Activated gamma-delta T cell (primary cell): ENCODE data around the gene PRR15L.
"Not testable (repeated sequence)": the region's sequence is repeated elsewhere in the genome, so short reads cannot be mapped to it uniquely, and the experiment has no call there.

Experiments used
- DNase-seq: peaks from one replicate; lab custom pipeline; 2025; lab: John Stamatoyannopoulos, UW

The PRR15L gene

DNA sequence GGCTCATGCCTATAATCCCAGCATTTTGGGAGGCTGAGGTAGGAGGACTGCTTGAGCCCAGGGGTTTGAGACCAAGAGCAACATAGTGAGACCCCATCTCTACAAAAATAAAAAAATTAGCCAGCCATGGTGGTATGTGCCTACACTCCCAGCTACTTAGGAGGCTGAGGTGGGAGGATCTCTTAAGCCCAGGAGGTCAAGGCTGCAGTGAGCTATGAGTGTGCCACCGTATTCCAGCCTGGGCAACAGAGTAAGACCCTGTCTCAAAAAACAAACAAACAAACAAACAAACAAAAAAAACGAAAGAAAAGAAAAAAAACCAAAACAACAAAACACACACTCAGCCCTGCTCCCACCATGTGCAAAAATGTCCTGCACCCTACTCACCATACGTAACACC is 22.2 kb downstream of the PRR15L start:
- DNase-seq = not testable (repeated sequence)

DNA sequence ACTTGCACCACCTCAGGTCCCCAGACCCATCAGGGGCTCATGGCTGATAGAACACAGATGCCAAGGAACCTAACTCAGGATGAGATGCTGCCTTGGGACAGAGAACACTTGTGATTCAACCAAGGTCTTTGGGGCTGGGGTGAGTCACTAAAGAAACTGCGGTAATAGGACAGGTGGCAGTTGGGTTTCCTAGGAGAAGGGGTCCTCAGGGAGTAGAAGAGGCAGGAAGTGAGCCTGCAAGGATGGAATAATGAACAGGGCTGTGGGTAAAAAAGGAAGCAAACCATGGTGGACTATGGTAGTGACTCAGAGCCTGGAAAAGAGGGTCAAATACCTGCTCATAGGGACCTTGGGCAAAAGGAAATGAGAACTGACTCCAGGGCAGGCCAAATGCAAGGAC is 22.8 kb downstream of the PRR15L start:
- no peak for DNase-seq

DNA sequence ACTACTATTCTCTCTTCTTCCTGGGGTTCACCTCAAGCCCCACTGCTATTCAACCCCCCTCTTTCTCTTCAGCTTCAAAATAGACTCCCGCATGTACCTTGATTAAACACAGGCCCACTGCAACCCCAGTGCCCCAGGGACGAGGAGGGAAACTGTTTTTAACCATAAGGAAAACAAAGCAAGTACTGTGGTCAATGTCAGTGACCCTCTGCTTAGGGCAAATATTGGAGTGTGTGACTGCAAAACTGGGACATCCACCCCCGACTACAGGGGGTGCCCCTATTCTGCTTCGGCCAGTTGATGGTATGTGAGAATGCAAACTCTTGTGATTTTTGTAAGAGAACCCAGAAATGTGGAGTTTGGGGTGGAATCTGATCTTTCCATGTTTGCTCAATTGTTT is 25.8 kb downstream of the PRR15L start:
- no peak for DNase-seq

DNA sequence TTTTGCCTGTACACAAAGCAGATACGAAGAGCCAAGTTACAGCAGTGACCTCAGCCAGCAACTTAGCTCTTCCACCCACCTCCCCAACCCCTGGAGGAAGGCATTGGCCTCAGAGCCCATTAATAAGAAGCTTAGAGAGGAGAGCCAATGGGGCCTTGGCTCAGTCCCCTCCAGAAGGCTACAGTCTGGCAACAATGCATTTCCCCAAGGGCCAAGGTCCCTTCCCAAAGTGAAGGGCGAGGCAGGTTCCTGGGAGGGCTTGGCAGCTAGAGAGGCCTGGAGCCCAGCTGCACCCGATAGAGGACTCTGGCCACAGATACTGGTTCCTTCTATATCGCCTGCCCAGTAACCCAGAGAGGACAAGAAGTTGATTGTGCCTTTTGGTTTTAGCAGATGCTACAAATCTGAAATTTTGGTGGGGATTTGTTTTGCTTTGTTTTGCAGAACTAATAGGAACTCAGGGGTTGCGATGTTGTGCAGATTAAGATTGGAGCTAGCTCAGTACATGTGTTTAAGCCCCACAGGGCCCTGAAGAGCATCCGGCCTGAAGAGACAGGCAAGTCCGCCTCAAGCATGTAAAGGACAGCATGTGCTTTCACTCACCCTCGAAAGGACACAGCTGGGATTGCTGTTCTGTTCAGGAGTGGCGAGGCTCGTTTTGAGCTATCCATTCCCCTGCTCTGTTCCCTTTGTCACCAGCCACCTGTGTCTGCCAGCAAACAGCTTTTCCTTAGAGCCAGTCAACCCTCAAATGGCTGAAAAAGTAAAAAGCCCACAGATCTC is 28.3 kb downstream of the PRR15L start:
- DNase-seq = no peak

DNA sequence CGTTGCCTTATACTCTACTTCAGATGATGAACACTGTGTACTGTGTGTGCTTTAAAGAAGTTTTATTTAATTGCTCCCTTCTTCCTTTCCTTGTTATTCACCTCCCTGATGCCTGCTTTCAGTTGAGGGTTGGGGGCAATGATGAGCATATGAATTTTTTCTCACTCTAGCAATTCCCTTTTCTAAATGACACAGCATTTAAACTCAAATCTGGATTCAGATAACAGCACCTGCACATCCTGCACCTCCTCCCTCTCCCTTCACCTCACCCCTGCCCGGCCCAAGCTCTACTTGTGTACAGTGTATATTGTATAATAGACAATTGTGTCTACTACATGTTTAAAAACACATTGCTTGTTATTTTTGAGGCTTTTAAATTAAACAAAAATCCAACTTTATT is 29.3 kb downstream of the PRR15L start:
- no peak for DNase-seq

DNA sequence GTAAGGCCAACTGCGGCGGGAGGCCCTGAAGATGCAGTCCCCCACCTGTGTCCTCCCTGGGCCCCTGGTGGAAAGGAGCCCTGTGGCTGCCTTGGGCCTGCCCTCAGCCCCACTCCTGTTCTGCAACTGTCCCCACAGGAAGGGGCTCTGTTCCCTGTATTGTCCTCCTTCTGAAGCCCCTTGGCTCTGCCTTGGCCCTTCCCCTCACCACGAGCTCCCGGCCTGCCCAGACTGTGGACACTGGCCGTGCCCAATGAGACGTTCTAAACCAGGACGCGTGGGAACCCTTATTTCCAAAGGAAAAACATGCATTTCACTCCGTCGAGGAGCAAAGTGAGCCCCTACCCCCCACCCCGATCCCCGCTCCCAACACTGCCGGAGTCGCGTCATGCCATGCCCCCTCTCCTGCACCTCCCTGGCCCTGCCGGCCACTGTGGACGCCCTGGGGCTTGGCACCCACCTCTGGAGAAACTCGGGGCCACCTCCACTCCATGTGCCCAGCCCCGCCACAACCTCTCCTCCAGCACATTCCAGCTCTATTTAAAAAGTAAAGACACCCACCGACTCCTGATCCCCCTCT is 29.8 kb downstream of the PRR15L start:
- DNase-seq = no peak

DNA sequence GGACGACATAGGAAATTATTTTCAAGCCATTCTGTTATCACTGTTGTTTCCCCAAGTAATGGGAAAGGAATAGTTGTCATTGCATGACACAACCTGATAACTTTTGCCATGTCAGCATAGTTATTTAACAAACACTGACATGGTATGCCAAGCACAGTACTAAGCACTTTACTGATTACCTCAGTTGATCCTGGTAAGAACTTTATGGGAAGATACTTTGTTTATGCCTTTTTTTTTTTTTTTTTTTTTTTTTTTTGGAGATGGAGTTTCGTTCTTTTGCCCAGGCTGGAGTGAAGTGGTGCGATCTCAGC is 32.0 kb downstream of the PRR15L start:
- DNase-seq = no peak

DNA sequence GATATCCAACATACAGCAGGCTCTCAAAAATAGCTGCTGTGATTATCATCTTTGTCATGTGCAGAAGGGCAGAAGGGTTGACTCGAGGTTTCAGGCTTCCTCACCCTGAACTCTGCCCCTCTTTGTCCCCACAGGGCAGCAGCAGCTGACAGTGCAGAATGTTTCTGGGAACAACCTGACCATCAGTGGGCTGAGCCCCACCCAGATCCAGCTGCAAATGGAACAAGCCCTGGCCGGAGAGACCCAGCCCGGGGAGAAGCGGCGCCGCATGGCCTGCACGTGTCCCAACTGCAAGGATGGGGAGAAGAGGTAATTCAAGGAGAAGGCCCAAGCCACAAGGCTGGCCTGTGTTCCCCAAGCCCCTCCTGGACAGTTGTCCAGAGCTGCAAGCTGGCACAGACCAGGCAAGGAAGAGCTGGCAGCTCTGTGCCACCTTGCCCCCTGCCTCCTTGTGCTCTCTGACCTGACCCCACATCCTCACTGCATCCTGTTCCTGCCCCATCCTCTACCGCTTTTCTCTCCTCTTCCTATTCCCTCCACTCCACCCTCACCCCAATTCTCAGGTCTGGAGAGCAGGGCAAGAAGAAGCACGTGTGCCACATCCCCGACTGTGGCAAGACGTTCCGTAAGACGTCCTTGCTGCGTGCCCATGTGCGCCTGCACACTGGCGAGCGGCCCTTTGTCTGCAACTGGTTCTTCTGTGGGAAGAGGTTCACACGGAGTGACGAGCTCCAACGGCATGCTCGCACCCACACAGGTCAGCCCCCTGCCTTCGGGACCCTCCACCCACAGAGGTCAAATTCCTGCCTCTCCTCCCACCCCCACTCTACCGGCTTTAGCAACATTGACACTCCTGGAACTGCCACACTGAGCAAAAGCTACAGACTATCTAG is 32.7 kb downstream of the PRR15L start:
- DNase-seq = no peak

DNA sequence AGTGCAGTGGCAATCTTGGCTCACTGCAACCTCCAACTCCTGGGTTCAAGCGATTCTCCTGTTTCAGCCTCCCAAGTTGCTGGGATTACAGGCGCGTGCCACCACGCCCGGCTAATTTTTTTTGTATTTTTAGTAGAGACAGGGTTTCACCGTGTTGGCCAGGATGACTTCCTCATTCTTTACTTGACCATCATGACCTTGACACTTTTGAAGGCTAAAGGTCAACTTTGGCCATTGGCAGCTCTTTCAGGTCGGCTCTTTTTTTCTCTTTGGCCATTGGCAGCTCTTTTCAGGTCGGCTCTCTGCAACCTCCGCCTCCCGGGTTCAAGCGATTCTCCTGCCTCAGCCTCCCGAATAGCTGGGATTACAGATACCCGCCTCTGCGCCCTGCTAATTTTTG is 37.8 kb downstream of the PRR15L start:
- DNase-seq = not testable (repeated sequence)

DNA sequence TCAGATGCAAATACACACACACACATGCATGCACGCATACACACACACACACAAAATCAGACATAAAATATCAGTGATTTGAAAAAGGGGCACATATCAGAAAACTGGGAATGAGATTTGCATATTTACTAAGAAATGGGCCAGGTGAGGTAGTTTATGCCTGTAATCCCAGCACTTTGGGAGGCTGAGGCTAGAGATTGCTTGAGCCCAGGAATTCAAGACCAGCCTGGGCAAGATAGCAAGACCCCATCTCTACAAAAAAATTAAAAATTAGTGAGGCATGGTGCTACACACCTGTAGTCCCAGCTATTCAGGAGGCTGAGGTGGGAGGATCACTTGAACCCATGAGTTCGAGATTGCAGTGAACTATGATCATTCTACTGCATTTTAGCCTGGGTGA is 38.7 kb downstream of the PRR15L start:
- no peak for DNase-seq

DNA sequence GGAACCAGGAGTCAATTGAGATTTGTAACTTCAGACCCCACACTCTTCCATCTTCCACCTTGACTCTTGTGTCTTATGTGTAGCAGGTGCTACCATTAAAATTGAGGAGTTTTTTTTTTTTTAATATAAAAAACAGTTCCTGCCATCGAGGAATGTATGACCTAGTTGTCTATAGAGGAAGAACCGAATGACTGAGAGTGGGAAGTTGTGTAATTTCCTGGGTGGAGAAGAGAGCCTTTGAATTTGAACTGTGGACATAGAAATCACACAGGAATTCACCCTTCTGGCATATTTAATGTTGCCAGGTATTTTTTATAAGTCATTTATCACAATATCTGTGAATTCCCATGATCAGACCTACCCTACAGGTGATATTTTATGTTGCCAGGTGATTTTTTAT is 39.7 kb downstream of the PRR15L start:
- DNase-seq = no peak

DNA sequence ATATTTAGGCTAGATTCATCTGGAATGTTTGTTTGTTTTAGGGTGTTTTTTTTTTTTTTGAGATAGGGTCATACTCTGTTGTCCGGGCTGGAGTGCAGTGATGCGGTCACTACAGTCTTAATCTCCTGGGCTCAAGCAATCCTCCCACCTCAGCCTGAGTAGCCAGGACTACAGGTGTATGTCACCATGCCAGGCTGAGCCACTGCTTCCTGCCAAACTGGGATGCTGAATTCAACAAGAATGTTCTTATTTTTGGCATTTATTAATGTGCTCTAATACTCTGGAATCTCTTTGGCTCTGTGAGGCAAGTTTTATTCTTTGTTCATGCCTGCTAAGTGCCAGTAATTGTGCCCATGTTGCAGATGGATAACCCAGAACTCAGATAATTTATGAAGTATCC is 40.1 kb downstream of the PRR15L start:
- DNase-seq = no peak

DNA sequence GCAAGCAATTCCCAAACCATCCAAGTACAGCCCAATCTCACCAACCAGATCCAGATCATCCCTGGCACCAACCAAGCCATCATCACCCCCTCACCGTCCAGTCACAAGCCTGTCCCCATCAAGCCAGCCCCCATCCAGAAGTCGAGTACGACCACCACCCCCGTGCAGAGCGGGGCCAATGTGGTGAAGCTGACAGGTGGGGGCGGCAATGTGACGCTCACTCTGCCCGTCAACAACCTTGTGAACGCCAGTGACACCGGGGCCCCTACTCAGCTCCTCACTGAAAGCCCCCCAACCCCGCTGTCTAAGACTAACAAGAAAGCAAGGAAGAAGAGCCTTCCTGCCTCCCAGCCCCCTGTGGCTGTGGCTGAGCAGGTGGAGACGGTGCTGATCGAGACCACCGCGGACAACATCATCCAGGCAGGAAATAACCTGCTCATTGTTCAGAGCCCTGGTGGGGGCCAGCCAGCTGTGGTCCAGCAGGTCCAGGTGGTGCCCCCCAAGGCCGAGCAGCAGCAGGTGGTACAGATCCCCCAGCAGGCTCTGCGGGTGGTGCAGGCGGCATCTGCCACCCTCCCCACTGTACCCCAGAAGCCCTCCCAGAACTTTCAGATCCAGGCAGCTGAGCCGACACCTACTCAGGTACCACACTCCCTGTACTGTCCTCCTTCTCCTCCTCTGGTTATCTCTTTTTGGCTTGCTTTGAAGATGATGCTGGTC is 41.0 kb downstream of the PRR15L start:
- DNase-seq = no peak

DNA sequence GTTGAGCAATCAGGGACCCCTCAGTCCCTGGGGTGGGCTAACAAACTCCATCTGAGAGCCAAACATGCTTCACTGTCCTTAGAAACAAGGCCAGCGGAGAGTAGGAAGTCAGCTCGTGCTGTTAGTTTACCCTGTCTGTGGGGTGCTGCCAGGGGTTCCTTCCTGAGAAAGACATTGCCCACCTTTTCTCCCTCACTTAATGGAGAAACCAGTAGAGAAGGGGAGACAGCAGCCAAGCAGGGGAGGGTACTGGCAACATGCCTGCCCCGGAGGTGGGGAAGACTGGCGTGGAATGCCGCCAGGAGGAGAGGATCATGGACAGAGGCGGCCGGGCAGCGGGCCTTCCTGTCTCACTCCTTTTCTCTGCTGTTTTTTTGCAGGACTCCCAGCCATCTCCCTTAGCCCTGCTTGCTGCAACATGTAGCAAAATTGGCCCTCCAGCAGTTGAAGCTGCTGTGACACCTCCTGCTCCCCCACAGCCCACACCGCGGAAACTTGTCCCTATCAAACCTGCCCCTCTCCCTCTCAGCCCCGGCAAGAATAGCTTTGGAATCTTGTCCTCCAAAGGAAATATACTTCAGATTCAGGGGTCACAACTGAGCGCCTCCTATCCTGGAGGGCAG is 41.8 kb downstream of the PRR15L start:
- no peak for DNase-seq

DNA sequence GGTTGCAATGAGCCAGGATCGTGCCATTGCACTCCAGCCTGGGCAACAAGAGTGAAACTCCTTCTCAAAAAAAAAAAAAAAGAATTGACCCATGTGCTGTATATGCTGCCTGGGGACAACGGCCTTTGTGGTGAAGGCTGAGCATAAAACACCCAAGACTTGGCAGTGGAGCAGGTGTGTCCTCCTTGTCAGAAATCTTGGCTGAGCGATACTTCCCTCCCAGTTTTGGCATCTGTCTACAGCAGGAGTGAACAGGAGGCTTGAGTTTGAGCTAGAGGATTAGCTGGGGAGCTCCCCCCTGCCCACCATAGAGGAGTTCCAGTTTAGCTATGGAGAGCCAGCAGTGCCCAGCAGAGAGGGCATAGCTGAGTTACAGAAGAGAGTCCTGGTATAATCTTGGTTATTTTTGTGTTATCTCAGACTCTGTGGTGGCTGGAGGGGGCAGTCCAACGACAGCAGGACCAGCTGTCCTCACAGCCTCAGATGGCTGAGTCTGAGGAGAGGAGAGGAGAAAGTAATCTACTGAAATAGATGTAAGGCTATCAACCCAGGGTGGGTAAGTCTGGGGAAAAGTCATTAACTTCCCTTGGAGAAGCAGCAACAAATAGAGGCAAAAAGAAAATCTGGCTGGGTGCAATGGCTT is 43.3 kb downstream of the PRR15L start:
- DNase-seq = no peak

DNA sequence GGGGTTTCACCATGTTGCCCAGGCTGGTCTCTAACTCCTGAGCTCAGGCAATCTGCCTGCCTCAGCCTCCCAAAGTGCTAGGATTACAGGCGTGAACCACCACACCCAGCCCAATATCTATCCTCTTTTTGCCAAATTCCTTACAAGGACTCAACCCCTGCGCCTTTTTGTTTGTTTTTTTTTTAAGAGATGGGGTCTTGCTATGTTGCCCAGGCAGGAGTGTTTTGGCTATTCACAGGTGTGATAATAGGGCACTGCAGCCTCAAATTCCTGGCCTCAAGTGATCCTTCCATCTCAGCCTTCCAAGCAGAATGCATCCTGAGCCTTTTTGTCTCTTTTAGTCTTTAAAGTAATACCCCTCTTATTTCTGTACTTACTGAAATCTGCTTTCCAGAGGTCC is 44.6 kb downstream of the PRR15L start:
- DNase-seq = no peak

DNA sequence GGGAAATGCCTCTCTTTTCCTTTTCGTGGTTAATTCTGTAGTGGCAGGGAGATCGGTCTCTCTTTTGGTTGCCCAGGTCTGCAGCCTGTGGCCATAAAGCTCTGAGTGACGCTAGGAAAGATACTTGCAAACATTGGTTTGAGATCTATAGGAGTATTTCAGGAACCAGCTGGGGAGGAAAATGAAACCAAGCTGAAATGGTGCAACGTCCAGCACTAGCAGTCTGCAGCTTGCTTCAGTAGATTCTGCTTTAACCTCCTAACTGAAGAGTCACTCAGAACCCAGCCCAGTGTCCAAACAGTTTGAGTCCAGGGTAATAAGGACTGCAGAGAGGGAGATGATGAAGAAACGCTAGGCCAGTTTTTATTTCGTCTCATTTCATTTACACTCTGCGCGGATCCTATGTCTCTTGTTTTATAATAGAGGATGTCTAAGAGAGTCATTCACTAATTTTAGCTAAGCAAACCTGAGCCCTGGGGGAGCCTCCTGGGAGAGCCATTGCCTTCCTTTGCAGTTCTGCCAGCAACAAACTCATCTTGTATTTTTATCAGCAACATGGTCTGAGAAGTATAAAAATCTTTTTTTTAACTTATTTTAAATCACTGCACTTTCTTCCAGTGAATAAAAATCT is 49.6 kb downstream of the PRR15L start:
- DNase-seq = no peak

DNA sequence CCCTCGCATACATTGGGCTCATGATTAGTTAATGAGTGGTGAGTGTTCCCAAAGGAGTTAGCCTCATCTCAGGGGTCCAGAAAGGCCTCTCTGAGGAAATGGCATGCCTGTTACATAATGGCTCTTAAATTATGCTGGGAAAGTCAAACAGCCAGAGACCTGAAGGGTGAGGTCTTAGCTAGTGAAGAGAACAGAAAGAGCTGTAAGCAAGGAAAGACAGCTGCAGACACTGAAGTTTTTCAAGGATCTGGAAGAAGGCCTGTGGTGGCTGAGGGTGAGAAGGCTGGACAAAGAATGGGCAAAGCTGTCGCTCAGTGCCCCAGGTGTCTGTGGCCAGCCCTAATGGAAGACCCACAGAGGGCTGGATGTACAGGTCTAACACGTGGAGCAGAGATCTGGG is 51.2 kb downstream of the PRR15L start:
- no peak for DNase-seq

DNA sequence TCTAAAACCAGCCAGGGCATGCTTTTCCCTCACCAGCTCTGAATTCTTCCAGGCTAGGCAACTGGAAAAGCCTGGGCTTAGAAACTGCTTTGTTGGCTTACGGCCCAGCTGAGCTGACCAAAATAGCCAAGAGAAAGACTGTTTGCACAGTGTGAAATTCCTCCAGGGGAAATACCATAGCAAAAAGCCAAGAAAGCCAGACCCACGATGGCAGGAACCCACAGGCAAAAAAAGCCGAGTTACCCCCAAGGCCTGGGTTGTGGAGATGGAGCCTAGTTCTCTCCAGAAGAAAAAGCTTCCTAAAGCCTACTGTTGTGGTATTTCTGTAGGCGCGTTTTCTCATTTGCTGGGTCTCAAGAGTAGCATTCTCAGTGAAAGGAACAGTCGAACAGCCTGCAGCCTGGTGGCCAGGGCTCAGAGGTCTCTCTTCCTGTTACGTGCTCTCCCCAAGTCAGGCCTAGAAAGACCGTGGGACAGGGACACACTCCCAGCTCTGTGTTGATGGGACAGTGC is 52.4 kb downstream of the PRR15L start:
- no peak for DNase-seq

DNA sequence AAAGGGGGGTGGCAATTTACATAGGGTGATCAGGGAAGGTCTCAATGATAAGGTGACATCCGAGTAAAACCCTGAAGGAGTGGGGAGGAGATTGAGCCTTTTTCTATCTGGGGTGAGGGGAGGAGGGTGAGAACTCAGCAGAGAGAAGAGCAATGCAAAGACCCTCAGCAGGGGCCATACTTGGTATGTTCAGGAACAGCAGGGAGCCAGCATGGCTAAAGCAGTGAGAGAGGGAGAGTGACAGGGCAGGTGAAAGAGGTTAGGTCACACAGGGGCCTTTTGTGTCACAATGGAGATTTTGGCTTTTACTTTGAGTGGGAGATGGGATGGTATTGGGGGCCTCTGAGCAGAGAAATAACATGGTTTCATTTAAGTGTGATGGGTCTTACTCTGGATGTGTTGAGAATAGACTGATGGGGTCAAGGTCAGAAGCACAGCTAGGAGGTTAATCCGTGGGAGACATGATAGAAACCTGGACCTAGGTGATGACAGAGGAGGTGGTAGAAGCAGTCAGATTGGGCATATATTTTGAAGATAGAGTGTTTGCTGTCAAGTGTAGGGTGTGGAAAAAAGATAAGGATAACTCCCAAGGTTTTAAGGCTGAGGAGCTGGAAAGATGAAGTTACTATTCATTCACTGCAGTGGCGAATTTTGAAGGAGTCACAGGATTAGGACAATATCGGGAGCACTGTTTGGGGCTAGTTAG is 55.5 kb downstream of the PRR15L start:
- no peak for DNase-seq
